H1 (cell line): ENCODE measurements around the gene RNF130. TPM values are rescaled to one million over a fixed set of nuclear protein-coding genes. Genes with fewer than 3 reads are reported as not detected.

Source experiments
- CTCF ChIA-PET: fragments of 300-600 bp; sonication (Branson Sonifier 250); formaldehyde crosslinking; loops from one replicate; lab custom pipeline; 2021; ENCODE audit not compliant: partially characterized antibody; lab: Charles Lee
- POLR2A ChIA-PET: fragments of 300-600 bp; sonication (Branson Sonifier 250); formaldehyde crosslinking; loops from one replicate; lab custom pipeline; 2021; ENCODE audit warnings: inconsistent platforms; ENCODE audit not compliant: partially characterized antibody; lab: Charles Lee
- DNase-seq, 2 experiments: peaks; one replicate each; pipeline versions ENCODE4 v3.0.0 to v3.0.0-alpha.2; 2010 to 2022; ENCODE audit warnings: low spot score in 2 of 2, low read depth in 1 of 2, mixed read lengths in 1 of 2
- FAIRE-seq: peaks from 2 replicates; lab custom pipeline; 2011; peaks lifted over from hg19 to GRCh38; lab: Jason Lieb, UNC
- H2AFZ ChIP-seq: 2 replicates; pipeline ENCODE4 v1.8.1; 2012; ENCODE audit warnings: low read length, inconsistent platforms
- H2AK5ac ChIP-seq: 2 replicates; pipeline ENCODE4 v1.6.1; 2013; ENCODE audit warnings: low read depth, low read length
- H2BK120ac ChIP-seq: replicated peaks from 2 replicates; pipeline ENCODE3; 2013; ENCODE audit warnings: low read depth, low read length, inconsistent platforms
- H2BK12ac ChIP-seq: 2 replicates; pipeline ENCODE4 v1.6.1; 2013; ENCODE audit warnings: low read depth, low read length
- H2BK15ac ChIP-seq: 2 replicates; pipeline ENCODE4 v1.6.1; 2013; ENCODE audit warnings: low read length
- H2BK20ac ChIP-seq: 2 replicates; pipeline ENCODE4 v1.6.1; 2013; ENCODE audit warnings: low read length
- H2BK5ac ChIP-seq: 2 replicates; pipeline ENCODE4 v1.6.1; 2013; ENCODE audit warnings: low read depth, low read length
- H3K14ac ChIP-seq: 2 replicates; pipeline ENCODE4 v1.6.1; 2013; ENCODE audit warnings: inconsistent platforms; ENCODE audit not compliant: insufficient read length
- H3K18ac ChIP-seq: 2 replicates; pipeline ENCODE4 v1.6.1; 2013; ENCODE audit warnings: low read length; ENCODE audit errors: extremely low read depth
- H3K23ac ChIP-seq: 2 replicates; pipeline ENCODE4 v1.6.1; 2013; ENCODE audit warnings: inconsistent platforms; ENCODE audit not compliant: insufficient read length
- H3K23me2 ChIP-seq: 2 replicates; pipeline ENCODE4 v1.6.1; 2013; ENCODE audit warnings: low read depth, low read length
- H3K27ac ChIP-seq: 2 replicates; pipeline ENCODE4 v1.6.1; 2011; ENCODE audit warnings: low read depth, low read length, inconsistent platforms
- H3K27me3 ChIP-seq, 4 experiments: replicated peaks in 1 of 4; 1 replicate in 1 of 4; 2 replicates in 3 of 4; pipeline versions ENCODE4 v1.6.1 to v1.8.1; 2011 to 2013; ENCODE audit warnings: low read length in 3 of 4, mild to moderate bottlenecking in 3 of 4, inconsistent platforms in 2 of 4, mixed read lengths in 2 of 4, moderate library complexity in 1 of 4; ENCODE audit not compliant: control insufficient read depth in 3 of 4, insufficient read depth in 3 of 4; ENCODE audit errors: extremely low read depth in 1 of 4
- H3K36me3 ChIP-seq, 4 experiments: 2 replicates each; pipeline versions ENCODE4 v1.6.1 to v1.8.1; 2011 to 2013; ENCODE audit warnings: mild to moderate bottlenecking in 4 of 4, low read length in 3 of 4, moderate library complexity in 2 of 4, control low read depth in 1 of 4, inconsistent platforms in 1 of 4; ENCODE audit not compliant: insufficient read depth in 4 of 4, control insufficient read depth in 2 of 4
- H3K4ac ChIP-seq: replicated peaks from 2 replicates; pipeline ENCODE3; 2013; ENCODE audit warnings: low read length, low read depth, mixed read lengths, inconsistent platforms; ENCODE audit not compliant: insufficient read length
- H3K4me1 ChIP-seq, 4 experiments: replicated peaks in 1 of 4; 1 replicate in 1 of 4; 2 replicates in 3 of 4; pipeline versions ENCODE4 v1.6.1 to v1.8.1; 2011 to 2013; ENCODE audit warnings: low read length in 3 of 4, inconsistent platforms in 2 of 4, mixed read lengths in 1 of 4; ENCODE audit not compliant: insufficient read depth in 4 of 4, control insufficient read depth in 3 of 4
- H3K4me2 ChIP-seq, 2 experiments: 2 replicates each; pipeline versions ENCODE4 v1.6.1 to v1.8.1; 2011 to 2013; ENCODE audit warnings: low read depth in 2 of 2, low read length in 2 of 2, control low read depth in 1 of 2, inconsistent platforms in 1 of 2, mild to moderate bottlenecking in 1 of 2; ENCODE audit not compliant: insufficient read depth in 1 of 2
- H3K4me3 ChIP-seq, 4 experiments: fragments of 200-600, 300-600 bp in 1 of 4; sonication (generic), shearing (Covaris generic), sonication (Bioruptor Twin) in 1 of 4; 2 replicates each; pipeline versions ENCODE4 v1.5.1 to v1.8.1; 2011 to 2016; ENCODE audit warnings: low read length in 4 of 4, low read depth in 3 of 4, control low read depth in 2 of 4, inconsistent platforms in 2 of 4, mild to moderate bottlenecking in 2 of 4, mixed read lengths in 1 of 4, moderate library complexity in 1 of 4; ENCODE audit not compliant: insufficient read depth in 2 of 4; ENCODE audit errors: extremely low read depth in 1 of 4
- H3K56ac ChIP-seq: replicated peaks from 2 replicates; pipeline ENCODE3; 2013; ENCODE audit warnings: low read depth, mild to moderate bottlenecking, mixed read lengths, low read length, inconsistent platforms; ENCODE audit not compliant: insufficient read length
- H3K79me1 ChIP-seq: 2 replicates; pipeline ENCODE4 v1.6.1; 2013; ENCODE audit warnings: low read depth, low read length, control low read depth
- H3K79me2 ChIP-seq, 2 experiments: 2 replicates each; pipeline versions ENCODE4 v1.6.1 to v1.8.1; 2012 to 2013; ENCODE audit warnings: low read length in 2 of 2, mild to moderate bottlenecking in 2 of 2, inconsistent platforms in 1 of 2; ENCODE audit not compliant: insufficient read depth in 2 of 2, control insufficient read depth in 1 of 2
- H3K9ac ChIP-seq, 4 experiments: replicated peaks in 1 of 4; 1 replicate in 1 of 4; 2 replicates in 3 of 4; pipeline versions ENCODE4 v1.6.1 to v1.8.1; 2011 to 2013; ENCODE audit warnings: low read depth in 3 of 4, low read length in 3 of 4, control low read depth in 2 of 4, mild to moderate bottlenecking in 2 of 4, moderate library complexity in 2 of 4, inconsistent platforms in 1 of 4; ENCODE audit errors: extremely low read depth in 1 of 4
- H3K9me3 ChIP-seq, 2 experiments: 2 replicates each; pipeline versions ENCODE4 v1.6.1 to v1.8.1; 2012 to 2013; ENCODE audit warnings: mild to moderate bottlenecking in 2 of 2, moderate library complexity in 2 of 2, control low read depth in 1 of 2, inconsistent platforms in 1 of 2, low read depth in 1 of 2, low read length in 1 of 2, mixed read lengths in 1 of 2; ENCODE audit not compliant: insufficient read depth in 2 of 2
- H4K20me1 ChIP-seq, 2 experiments: replicated peaks in 1 of 2; 2 replicates each; pipeline versions ENCODE3 to v1.8.1; 2011 to 2013; ENCODE audit warnings: inconsistent platforms in 2 of 2, low read length in 2 of 2, mild to moderate bottlenecking in 1 of 2; ENCODE audit not compliant: insufficient read depth in 2 of 2, control insufficient read depth in 1 of 2
- H4K5ac ChIP-seq: 2 replicates; pipeline ENCODE4 v1.6.1; 2013; ENCODE audit warnings: low read length, low read depth, mixed read lengths, inconsistent platforms; ENCODE audit not compliant: insufficient read length
- H4K8ac ChIP-seq: 2 replicates; pipeline ENCODE4 v1.8.0; 2013; ENCODE audit warnings: mild to moderate bottlenecking, moderate library complexity, low read length, inconsistent platforms; ENCODE audit not compliant: insufficient read depth; ENCODE audit errors: extremely low read depth
- H4K91ac ChIP-seq: replicated peaks from 2 replicates; pipeline ENCODE3; 2013; ENCODE audit warnings: low read length, mixed read lengths, inconsistent platforms; ENCODE audit not compliant: insufficient read length
- E2F6 ChIP-seq: IDR thresholded peaks from 2 replicates; pipeline ENCODE4 v1.6.1; 2012; ENCODE audit warnings: inconsistent platforms
- MAFK ChIP-seq: IDR thresholded peaks from 2 replicates; pipeline ENCODE4 v1.6.1; 2012; ENCODE audit warnings: low read depth, mild to moderate bottlenecking, improper control_type of control experiment, low read length
- NRF1 ChIP-seq: IDR thresholded peaks from 2 replicates; pipeline ENCODE4 v1.6.1; 2011; ENCODE audit warnings: mild to moderate bottlenecking, low read depth, low read length, improper control_type of control experiment
- POU5F1 ChIP-seq: IDR thresholded peaks from 2 replicates; pipeline ENCODE4 v1.6.1; 2011; ENCODE audit warnings: low read depth, mild to moderate bottlenecking, low read length, moderate library complexity
- RBBP5 ChIP-seq: IDR thresholded peaks from 2 replicates; pipeline ENCODE4 v1.7.1; 2012; ENCODE audit warnings: low read depth, mild to moderate bottlenecking, inconsistent platforms, low read length, moderate library complexity, borderline replicate concordance
- SP4 ChIP-seq: IDR thresholded peaks from 2 replicates; pipeline ENCODE4 v1.6.1; 2012; ENCODE audit warnings: low read length, inconsistent platforms
- TBP ChIP-seq: IDR thresholded peaks from 2 replicates; pipeline ENCODE4 v1.6.1; 2011; ENCODE audit warnings: low read depth, low read length, improper control_type of control experiment
- WGBS, 2 experiments: shearing (Covaris generic) in 1 of 2; methylation state at CpG; one replicate each; pipeline versions ENCODE4 v1.1.6 to v1.1.7; 2013 to 2015; ENCODE audit warnings: low lambda C conversion rate in 2 of 2, mixed read lengths in 2 of 2, inconsistent platforms in 1 of 2, low coverage in 1 of 2, missing lambda C conversion rate in 1 of 2; ENCODE audit not compliant: insufficient replicate concordance in 2 of 2, insufficient coverage in 1 of 2, insufficient read length in 1 of 2; ENCODE audit errors: extremely low coverage in 1 of 2, missing lambda C conversion rate in 1 of 2; 5-methylcytosine and 5-hydroxymethylcytosine counted together
- long read RNA-seq, 2 experiments: library from RNA in 1 of 2; library from capped mRNA in 1 of 2; stranded (forward); transcript quantifications; one replicate each; pipeline ENCODE4 v2.0.0, GENCODE V29; 2021; ENCODE audit warnings: inconsistent platforms in 1 of 2
- polyA minus RNA-seq, 3 experiments: library from RNA; depleted of rRNA, polyadenylated mRNA; stranded (reverse); fragments of >200 nt; gene quantifications; 1 replicate in 2 of 3; 2 replicates in 1 of 3; pipeline ENCODE4 v1.2.3, GENCODE V29; 2011
- polyA plus RNA-seq, 7 experiments: library from polyadenylated mRNA; depleted of rRNA in 3 of 7; stranded (reverse) in 5 of 7; unstranded in 2 of 7; fragments of >200 nt in 5 of 7; fragments of 200-250 nt in 2 of 7; gene quantifications; 1 replicate in 5 of 7; 2 replicates in 1 of 7; 4 replicates in 1 of 7; pipeline versions ENCODE4 v1.2.1 to v1.2.3, GENCODE V29; 2011 to 2013; ENCODE audit warnings: missing spikeins in 2 of 7, mixed read lengths in 2 of 7
- total RNA-seq: library from RNA; stranded (reverse); fragmentation: NEBNext Ultra II Directional; extraction: Animal tissue kit (Norgen Biotek cat#: 25700); gene quantifications from 2 replicates; pipeline ENCODE4 v1.2.1, GENCODE V29; 2021

RNF130 gene
- 63.1 and 65.1 TPM in 2 replicates for total RNA-seq
- 65.4 and 70.0 TPM in 2 replicates for polyA plus RNA-seq (2011; rRNA removed)
- polyA plus RNA-seq (2011; cell fraction: cytosol; rRNA removed): 73.0 TPM
- polyA plus RNA-seq (2011; cell fraction: nucleus; rRNA removed): 58.2 TPM
- 60.3 to 80.3 TPM (median 67.1 TPM) in 4 replicates for polyA plus RNA-seq (2012, experiment 1 of 2)
- polyA plus RNA-seq (2012, experiment 2 of 2): 55.3 TPM
- polyA plus RNA-seq (2013, experiment 1 of 2): 78.6 TPM
- 86.8 TPM for polyA plus RNA-seq (2013, experiment 2 of 2)
- 56.6 and 57.4 TPM in 2 replicates for polyA minus RNA-seq (2011; rRNA and poly(A)+ RNA removed)
- polyA minus RNA-seq (2011; cell fraction: cytosol; rRNA and poly(A)+ RNA removed): 35.1 TPM
- polyA minus RNA-seq (2011; cell fraction: nucleus; rRNA and poly(A)+ RNA removed): 73.0 TPM
- long read RNA-seq, experiment 1, transcript RNF130-205 (9 exons, 2,263 nt): major isoform, 70 of 101 reads
- long read RNA-seq, experiment 1, partial matches to known transcripts: 18 of 101 reads
- long read RNA-seq, experiment 1, other reads (novel, unspliced or antisense): 11 of 101 reads
- long read RNA-seq, experiment 2, partial matches to known transcripts: 1 of 1 reads
- long read RNA-seq, experiment 2, other reads (novel, unspliced or antisense): 0 of 1 reads

GRCh38 chr5:180071531-180072255, at the start of gene RNF130:
Gene RNF130, minus strand, starts transcription at chr5:180071759. Its CDS starts 57 bp downstream, at chr5:180071702.
- Histone ChIP-seq H3K79me2 (peaks cover 9 to 47% of the 10 kb centered on the region in 2 experiments), H2BK15ac (peak within 1 kb of the TSS; percentile 23; the same call in 1 of the 2 replicates), H2AK5ac (0 out of 2 replicates have a peak within 1 kb of the TSS, but pooled peaks have one; percentile 1), H2BK20ac (no peak within 1 kb of the TSS), H3K9me3 (peaks cover 8 to 12% of the 10 kb centered on the region in 2 experiments), H4K91ac (peak within 1 kb of the TSS; percentile 83), H3K4me3 (peak within 1 kb of the TSS; percentile 78 to 94 (median 93)), H3K14ac (no peak within 1 kb of the TSS), H3K9ac (peak within 1 kb of the TSS; percentile 86 to 97 (median 91)), H3K36me3 (peaks cover 0 to 5% (median 0%) of the 10 kb centered on the region in 4 experiments; a peak in 1 of 8 replicates), H3K23ac (no peak within 1 kb of the TSS), H3K27ac (peak within 1 kb of the TSS; percentile 82), H4K8ac (peak within 1 kb of the TSS; percentile 97), H2BK120ac (no peak within 1 kb of the TSS), H2AFZ (peak within 1 kb of the TSS; percentile 8; the same call in 1 of the 2 replicates), H3K27me3 (peaks cover 6 to 18% (median 16%) of the 10 kb centered on the region in 4 experiments), H2BK5ac (peak within 1 kb of the TSS; percentile 72; the same call in 1 of the 2 replicates), H3K18ac (peak within 1 kb of the TSS; percentile 95), H3K4me1 (peaks cover 2 to 11% (median 8%) of the 10 kb centered on the region in 4 experiments; a peak in 4 of 7 replicates), H4K5ac (peak within 1 kb of the TSS; percentile 61), H3K23me2 (peaks cover 14% of the 10 kb centered on the region), H3K56ac (peak within 1 kb of the TSS; percentile 80), H3K4ac (peak within 1 kb of the TSS; percentile 86), H3K4me2 (peak within 1 kb of the TSS; percentile 88 to 98), H3K79me1 (peaks cover 6% of the 10 kb centered on the region; the same call in 1 of the 2 replicates), H2BK12ac (peak within 1 kb of the TSS; percentile 55; the same call in 1 of the 2 replicates), H4K20me1 (peaks cover 2 to 10% of the 10 kb centered on the region in 2 experiments)
- FAIRE-seq (no peak), DNase-seq (peak in 1 of 2 experiments; percentile 96)
- CTCF ChIA-PET: interaction anchor here (2.3 kb wide), 1 partner anchor 20 kb away, joined by 7 read pairs; no protein-coding TSS in a partner anchor
- POLR2A ChIA-PET: interaction anchor here (1.1 to 3.1 kb wide), 5 partner anchors 11 to 19 kb away, joined by 3 to 40 read pairs (median 9); no protein-coding TSS in a partner anchor
- WGBS, 2 experiments: 1% methylated on average over 70 of the region's 113 CpGs; no CpG with 5 or more reads in 1 of the 2 experiments
- TF ChIP-seq MAFK (no peak), NRF1 (peak; percentile 79), E2F6 (peak; percentile 100; the same call in 1 of the 2 replicates), TBP (0 out of 2 replicates have a peak, but pooled peaks have one; percentile 26), SP4 (peak; percentile 30; the same call in 1 of the 2 replicates), RBBP5 (peak; percentile 94; the same call in 1 of the 2 replicates), POU5F1 (no peak)
